Thyroid gland (tissue), 4 donors: ENCODE measurements around the gene BLVRA. TPM values are rescaled to one million over a fixed set of nuclear protein-coding genes. Genes with fewer than 3 reads are reported as not detected.
"Not testable (repeated sequence)": the region's sequence is repeated elsewhere in the genome, so short reads cannot be mapped to it uniquely, and the experiment has no call there.

ENCODE experiments used
- DNase-seq, 2 donors: peaks; one replicate each; pipeline ENCODE4 v3.0.0-alpha.2; 2019
- H3K27ac ChIP-seq, 3 donors: fragments of 200-600 bp; sonication (generic); 1 replicate in 2 of 3; 2 replicates in 1 of 3; pipeline ENCODE4 v1.5.1; 2016 to 2019; ENCODE audit warnings: mild to moderate bottlenecking in 1 of 3, moderate library complexity in 1 of 3
- H3K27me3 ChIP-seq: fragments of 200-600 bp; sonication (generic); one replicate; pipeline ENCODE4 v1.5.1; 2019
- H3K36me3 ChIP-seq, 2 donors: fragments of 200-600 bp; sonication (generic); one replicate each; pipeline ENCODE4 v1.5.1; 2016 to 2019
- H3K4me1 ChIP-seq, 2 donors: fragments of 200-600 bp; sonication (generic); one replicate each; pipeline ENCODE4 v1.5.1; 2017 to 2019
- H3K4me3 ChIP-seq, 3 donors: fragments of 200-600 bp; sonication (generic); replicated peaks in 1 of 3; 1 replicate in 2 of 3; 2 replicates in 1 of 3; pipeline ENCODE4 v1.5.1; 2016; ENCODE audit warnings: mild to moderate bottlenecking in 1 of 3
- H3K9me3 ChIP-seq: fragments of 200-600 bp; sonication (generic); one replicate; pipeline ENCODE4 v1.5.1; 2017
- POLR2A ChIP-seq, 2 donors: fragments of 450-650 bp; IDR thresholded peaks; one replicate each; pipeline ENCODE4 v1.6.1; 2017; ENCODE audit warnings: antibody characterized with exemption in 2 of 2, mild to moderate bottlenecking in 2 of 2, moderate library complexity in 1 of 2
- WGBS, 2 donors: methylation state at CpG; one replicate each; pipeline ENCODE4 v1.1.5; 2017; 5-methylcytosine and 5-hydroxymethylcytosine counted together
- intact Hi-C: fragments of 100-400 bp; cut with DNase I; formaldehyde crosslinking; loops from one replicate; pipeline ENCODE4 v1.15.1; 2023
- total RNA-seq, 4 donors: library from RNA; depleted of rRNA; stranded (reverse); fragments of >200 nt; gene quantifications; one replicate each; pipeline ENCODE4 v1.2.3, GENCODE V29; 2016
- TF ChIP-seq, protein P1 (sequence below), 6 experiments: fragments of 200-600 bp in 3 of 6; fragments of 450-650 bp in 3 of 6; sonication (generic) in 3 of 6; IDR thresholded peaks; one replicate each; pipeline ENCODE4 v1.5.1; 2016 to 2019; ENCODE audit warnings: antibody characterized with exemption in 6 of 6, mild to moderate bottlenecking in 2 of 6, inconsistent platforms in 1 of 6, moderate library complexity in 1 of 6

BLVRA gene
- total RNA-seq, 4 donors from 2014 or later, result 28.5 to 44.5 (median 36.7) TPM

DNA sequence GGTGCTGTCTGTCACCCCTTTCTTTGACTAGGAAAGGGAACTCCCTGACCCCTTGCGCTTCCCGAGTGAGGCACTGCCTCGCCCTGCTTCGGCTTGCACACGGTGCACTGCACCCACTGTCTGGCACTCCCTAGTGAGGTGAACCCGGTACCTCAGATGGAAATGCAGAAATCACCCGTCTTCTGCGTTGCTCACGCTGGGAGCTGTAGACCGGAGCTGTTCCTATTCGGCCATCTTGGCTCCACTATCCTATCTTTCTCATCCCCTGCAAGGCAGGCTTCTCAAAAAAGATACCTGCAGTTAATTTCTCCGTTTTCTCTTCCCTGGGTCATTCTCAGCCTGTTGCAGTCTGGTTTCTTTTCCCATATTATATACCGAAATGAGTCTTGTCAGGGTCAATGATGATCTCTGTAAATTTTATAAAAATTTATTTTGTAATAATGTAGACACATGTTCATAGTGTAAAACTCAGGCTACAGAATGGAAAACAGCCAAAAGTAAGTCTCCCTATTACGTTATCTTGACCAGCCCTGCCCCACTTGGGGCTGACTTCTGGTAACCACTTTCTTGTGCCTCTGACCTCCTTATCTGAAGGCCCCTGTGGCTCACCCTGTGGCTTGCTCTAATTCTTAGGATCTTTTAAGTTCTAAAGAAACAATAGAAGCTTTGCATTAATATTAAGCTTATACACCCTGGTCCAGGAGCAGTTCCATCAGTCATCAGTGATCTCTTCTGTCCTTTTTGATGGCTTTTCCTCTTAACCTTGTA is 20.7 kb downstream of the BLVRA start:
- no peaks in the 10 kb centered on the region for H3K27me3 ChIP-seq
- 96 to 98% methylated on average over 14 of the region's 14 CpGs for WGBS, 2 donors
- H3K4me1 ChIP-seq, result no peaks in the 10 kb centered on the region
- DNase-seq, result no peak
- intact Hi-C loops, result no loop called here
- no peak overlapping the region for H3K4me3 ChIP-seq
- H3K36me3 ChIP-seq, result no peaks in the 10 kb centered on the region
- no peaks in the 10 kb centered on the region for H3K9me3 ChIP-seq
- TF ChIP-seq, protein P1, sequence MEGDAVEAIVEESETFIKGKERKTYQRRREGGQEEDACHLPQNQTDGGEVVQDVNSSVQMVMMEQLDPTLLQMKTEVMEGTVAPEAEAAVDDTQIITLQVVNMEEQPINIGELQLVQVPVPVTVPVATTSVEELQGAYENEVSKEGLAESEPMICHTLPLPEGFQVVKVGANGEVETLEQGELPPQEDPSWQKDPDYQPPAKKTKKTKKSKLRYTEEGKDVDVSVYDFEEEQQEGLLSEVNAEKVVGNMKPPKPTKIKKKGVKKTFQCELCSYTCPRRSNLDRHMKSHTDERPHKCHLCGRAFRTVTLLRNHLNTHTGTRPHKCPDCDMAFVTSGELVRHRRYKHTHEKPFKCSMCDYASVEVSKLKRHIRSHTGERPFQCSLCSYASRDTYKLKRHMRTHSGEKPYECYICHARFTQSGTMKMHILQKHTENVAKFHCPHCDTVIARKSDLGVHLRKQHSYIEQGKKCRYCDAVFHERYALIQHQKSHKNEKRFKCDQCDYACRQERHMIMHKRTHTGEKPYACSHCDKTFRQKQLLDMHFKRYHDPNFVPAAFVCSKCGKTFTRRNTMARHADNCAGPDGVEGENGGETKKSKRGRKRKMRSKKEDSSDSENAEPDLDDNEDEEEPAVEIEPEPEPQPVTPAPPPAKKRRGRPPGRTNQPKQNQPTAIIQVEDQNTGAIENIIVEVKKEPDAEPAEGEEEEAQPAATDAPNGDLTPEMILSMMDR (IDR thresholded peaks at IDR 0.05), result no peak
- TF ChIP-seq POLR2A (IDR thresholded peaks at IDR 0.05), result no peak
- H3K27ac ChIP-seq, result no peak overlapping the region

DNA sequence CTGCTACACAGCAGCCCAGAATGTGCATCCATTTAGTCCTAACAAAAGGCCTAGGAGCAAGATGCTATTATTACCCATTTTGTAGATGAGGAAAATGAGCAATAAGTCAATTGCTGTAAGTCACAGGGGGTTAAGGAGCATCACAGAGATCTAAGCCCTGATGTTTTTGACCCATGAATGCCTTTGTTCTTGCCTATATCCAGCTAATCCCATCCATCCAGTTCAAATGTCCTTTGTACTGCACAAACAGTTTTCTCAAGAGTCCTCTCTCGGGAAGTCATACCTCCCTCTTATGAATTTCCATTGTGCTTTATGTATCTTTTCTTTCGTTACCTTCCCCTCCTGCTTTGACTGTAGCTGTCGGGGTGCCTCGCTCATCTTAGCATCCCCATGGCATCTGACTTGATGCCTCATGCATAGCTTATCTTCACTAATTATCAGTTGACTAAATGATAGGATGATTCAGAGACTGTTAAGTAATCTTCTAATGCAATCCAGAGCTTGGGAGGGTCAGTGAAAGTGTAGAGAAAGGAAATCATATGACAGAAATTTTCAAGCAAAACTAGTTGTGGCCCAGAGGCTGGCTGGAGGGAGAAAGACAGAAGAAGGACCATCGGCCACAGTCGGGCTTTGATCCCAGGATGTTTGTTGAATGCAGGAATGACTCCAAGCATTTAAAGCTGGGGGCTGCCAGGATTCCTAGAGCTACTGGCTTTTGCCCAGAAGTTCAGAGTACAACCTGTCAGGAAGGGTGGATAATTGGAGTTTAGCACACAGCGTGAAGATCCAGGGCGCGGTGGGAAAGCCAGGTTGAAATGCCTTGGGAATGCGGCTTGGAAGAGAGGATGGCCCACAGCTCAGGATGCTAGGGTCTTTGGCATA is 23.5 kb downstream of the BLVRA start:
- 81 to 85% methylated on average over 10 of the region's 10 CpGs for WGBS, 2 donors
- no peak overlapping the region for H3K4me3 ChIP-seq
- TF ChIP-seq, protein P1 (IDR thresholded peaks at IDR 0.05), result no peak
- no peak for TF ChIP-seq POLR2A (IDR thresholded peaks at IDR 0.05)
- no peaks in the 10 kb centered on the region for H3K36me3 ChIP-seq
- H3K9me3 ChIP-seq, result no peaks in the 10 kb centered on the region
- no peak overlapping the region for H3K27ac ChIP-seq
- H3K4me1 ChIP-seq, result no peaks in the 10 kb centered on the region
- intact Hi-C loops, result no loop called here
- no peaks in the 10 kb centered on the region for H3K27me3 ChIP-seq
- DNase-seq, result no peak

GRCh38 chr7:43782768-43783555 is 24.5 kb downstream of the BLVRA start:
- Histone ChIP-seq H3K27ac (no peak overlapping the region), H3K4me3 (no peak overlapping the region), H3K36me3 (no peaks in the 10 kb centered on the region), H3K4me1 (no peaks in the 10 kb centered on the region), H3K9me3 (no peaks in the 10 kb centered on the region), H3K27me3 (no peaks in the 10 kb centered on the region)
- DNase-seq, result no peak
- WGBS, 2 donors, result 91% methylated on average over 8 of the region's 8 CpGs
- TF ChIP-seq, protein P1 (IDR thresholded peaks at IDR 0.05), result no peak
- no peak for TF ChIP-seq POLR2A (IDR thresholded peaks at IDR 0.05)
- intact Hi-C loops, result no loop called here

DNA sequence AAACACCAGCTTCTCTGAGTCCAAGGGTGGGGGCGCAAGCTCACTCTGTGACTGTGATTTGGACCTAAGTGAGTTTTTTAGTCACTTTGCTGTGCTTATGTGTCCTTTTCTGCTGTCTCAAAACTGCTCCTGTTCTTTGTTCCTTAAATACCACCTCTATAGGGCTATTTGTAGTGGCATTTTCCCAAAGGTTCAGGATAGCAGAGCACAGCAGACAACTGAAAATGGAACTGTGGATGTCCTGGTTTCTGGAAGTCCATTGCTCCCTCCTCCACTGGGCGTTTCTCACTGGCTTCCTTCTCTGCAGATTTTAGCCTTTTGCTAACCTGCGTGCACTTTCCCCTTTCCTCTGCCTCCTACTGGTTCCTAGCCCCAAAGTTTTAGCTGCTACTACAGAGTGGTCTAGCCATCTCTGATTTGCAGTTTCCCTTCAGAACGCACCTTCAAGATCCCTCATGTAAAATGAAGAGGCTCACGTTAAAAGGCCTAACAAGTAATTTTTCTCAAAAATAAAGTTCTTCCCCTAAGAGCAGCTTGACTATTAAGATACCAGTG is 25.6 kb downstream of the BLVRA start:
- no peak overlapping the region for H3K27ac ChIP-seq
- WGBS, 2 donors, result 93 to 95% methylated on average over 5 of the region's 5 CpGs
- intact Hi-C loops, result no loop called here
- no peaks in the 10 kb centered on the region for H3K9me3 ChIP-seq
- no peaks in the 10 kb centered on the region for H3K36me3 ChIP-seq
- no peak overlapping the region for H3K4me3 ChIP-seq
- H3K4me1 ChIP-seq, result no peaks in the 10 kb centered on the region
- DNase-seq, result no peak
- TF ChIP-seq, protein P1 (IDR thresholded peaks at IDR 0.05), result no peak
- no peak for TF ChIP-seq POLR2A (IDR thresholded peaks at IDR 0.05)
- H3K27me3 ChIP-seq, result no peaks in the 10 kb centered on the region

GRCh38 chr7:43784585-43785087 is 26.2 kb downstream of the BLVRA start:
- H3K27ac ChIP-seq, DNase-seq, H3K9me3 ChIP-seq, H3K36me3 ChIP-seq, H3K27me3 ChIP-seq, intact Hi-C loops, H3K4me1 ChIP-seq, H3K4me3 ChIP-seq: not testable (repeated sequence)
- 91 to 95% methylated on average over 8 of the region's 8 CpGs for WGBS, 2 donors
